Measurements from ENCODE around the gene KLK11. TPM values are rescaled to one million over a fixed set of nuclear protein-coding genes. Genes with fewer than 3 reads are reported as not detected.
A peak's percentile ranks its signal among the peaks of the same experiment; 100 is the strongest.

Gene KLK11
- total and polyA plus RNA-seq, 7 donors = 0.71 to 0.76 TPM; not detected in 5

- Histone ChIP-seq H3K27me3 (peaks cover 0 to 66% (median 47%) of the 10 kb centered on the region in 3 donors), H3K4me1 (no peaks in the 10 kb centered on the region), H3K9me3 (no peaks in the 10 kb centered on the region), H3K27ac (no peak overlapping the region), H3K36me3 (no peaks in the 10 kb centered on the region), H3K4me3 (no peak overlapping the region)
- intact Hi-C loops (cut with DNase I) = no loop called here
- TF ChIP-seq POLR2AphosphoS5 (IDR thresholded peaks at IDR 0.05) = no peak
- no peak for TF ChIP-seq POLR2A (IDR thresholded peaks at IDR 0.05)
- TF ChIP-seq EP300 (IDR thresholded peaks at IDR 0.05) = no peak
- no peak for TF ChIP-seq CTCF (IDR thresholded peaks at IDR 0.05)
- 75 to 91% methylated on average over 1 of the region's 1 CpG for WGBS, 2 donors
- no peak for DNase-seq
Measured at GRCh38 chr19:51005248-51005647, 21.2 kb downstream of the KLK11 start.

- intact Hi-C loops (cut with DNase I) = no loop called here
- WGBS, 2 donors = 71 to 78% methylated on average over 7 of the region's 7 CpGs
- no peak for DNase-seq
- TF ChIP-seq CTCF (IDR thresholded peaks at IDR 0.05) (no peak), POLR2A (IDR thresholded peaks at IDR 0.05) (no peak)
- no peaks in the 10 kb centered on the region for H3K9me3 ChIP-seq
- H3K4me1 ChIP-seq = no peaks in the 10 kb centered on the region
- H3K4me3 ChIP-seq = no peak overlapping the region
- H3K27ac ChIP-seq = no peak overlapping the region
- H3K36me3 ChIP-seq = no peaks in the 10 kb centered on the region
- peaks cover 0 to 63% (median 42%) of the 10 kb centered on the region in 3 donors for H3K27me3 ChIP-seq
Measured at GRCh38 chr19:51003316-51003715, 23.1 kb downstream of the KLK11 start.

- Histone ChIP-seq H3K27me3 (peaks cover 0 to 65% (median 42%) of the 10 kb centered on the region in 3 donors), H3K36me3 (no peaks in the 10 kb centered on the region), H3K4me3 (no peak overlapping the region), H3K27ac (no peak overlapping the region), H3K4me1 (no peaks in the 10 kb centered on the region), H3K9me3 (no peaks in the 10 kb centered on the region)
- TF ChIP-seq CTCF (IDR thresholded peaks at IDR 0.05) (no peak), EP300 (IDR thresholded peaks at IDR 0.05) (no peak)
- DNase-seq = peak; percentile 57
- intact Hi-C loops (cut with DNase I) = no loop called here
- WGBS, 2 donors = 51 to 71% methylated on average over 42 of the region's 42 CpGs
Measured at GRCh38 chr19:51002542-51003311, 23.7 kb downstream of the KLK11 start.

GRCh38 chr19:51002089-51002532, 24.3 kb downstream of the KLK11 start:
- intact Hi-C loops (cut with DNase I) = no loop called here
- no peaks in the 10 kb centered on the region for H3K4me1 ChIP-seq
- no peak overlapping the region for H3K27ac ChIP-seq
- peak; percentile 40 for DNase-seq
- WGBS, 2 donors = 41 to 56% methylated on average over 12 of the region's 12 CpGs
- peaks cover 0 to 62% (median 42%) of the 10 kb centered on the region in 3 donors for H3K27me3 ChIP-seq
- no peak for TF ChIP-seq CTCF (IDR thresholded peaks at IDR 0.05)
- no peak for TF ChIP-seq EP300 (IDR thresholded peaks at IDR 0.05)
- TF ChIP-seq POLR2A (IDR thresholded peaks at IDR 0.05) = no peak
- TF ChIP-seq POLR2AphosphoS5 (IDR thresholded peaks at IDR 0.05) = no peak
- H3K36me3 ChIP-seq = no peaks in the 10 kb centered on the region
- no peak overlapping the region for H3K4me3 ChIP-seq
- H3K9me3 ChIP-seq = no peaks in the 10 kb centered on the region

- DNase-seq = peak; percentile 27
- TF ChIP-seq POLR2A (IDR thresholded peaks at IDR 0.05) (no peak), CTCF (IDR thresholded peaks at IDR 0.05) (no peak), POLR2AphosphoS5 (IDR thresholded peaks at IDR 0.05) (no peak), EP300 (IDR thresholded peaks at IDR 0.05) (no peak)
- Histone ChIP-seq H3K27me3 (peaks cover 0 to 56% (median 39%) of the 10 kb centered on the region in 3 donors), H3K4me1 (no peaks in the 10 kb centered on the region), H3K36me3 (no peaks in the 10 kb centered on the region), H3K9me3 (no peaks in the 10 kb centered on the region), H3K27ac (no peak within 1 kb of the TSS), H3K4me3 (no peak within 1 kb of the TSS)
- intact Hi-C loops (cut with DNase I) = no loop called here
- 27 to 36% methylated on average over 7 of the region's 7 CpGs for WGBS, 2 donors
Measured at GRCh38 chr19:51001515-51001914, 24.9 kb downstream of the KLK11 start, which contains the start of gene KLK8. Gene KLK8 (minus strand): TSS chr19:51001604. CDS start chr19:51001167, 437 bp downstream.

All from sigmoid colon (tissue), 7 donors.